22Rv1 (cell line): ENCODE data around the gene RAD51B.

ENCODE experiments used
- ZFX ChIP-seq: fragments of 450-650 bp; IDR thresholded peaks from 2 replicates; pipeline ENCODE4 v1.6.1; 2017; ENCODE audit warnings: antibody characterized with exemption, borderline replicate concordance
- TF ChIP-seq, protein P1 (sequence below): fragments of 450-650 bp; IDR thresholded peaks from 2 replicates; pipeline ENCODE4 v1.5.1; 2017; ENCODE audit warnings: mild to moderate bottlenecking

DNA sequence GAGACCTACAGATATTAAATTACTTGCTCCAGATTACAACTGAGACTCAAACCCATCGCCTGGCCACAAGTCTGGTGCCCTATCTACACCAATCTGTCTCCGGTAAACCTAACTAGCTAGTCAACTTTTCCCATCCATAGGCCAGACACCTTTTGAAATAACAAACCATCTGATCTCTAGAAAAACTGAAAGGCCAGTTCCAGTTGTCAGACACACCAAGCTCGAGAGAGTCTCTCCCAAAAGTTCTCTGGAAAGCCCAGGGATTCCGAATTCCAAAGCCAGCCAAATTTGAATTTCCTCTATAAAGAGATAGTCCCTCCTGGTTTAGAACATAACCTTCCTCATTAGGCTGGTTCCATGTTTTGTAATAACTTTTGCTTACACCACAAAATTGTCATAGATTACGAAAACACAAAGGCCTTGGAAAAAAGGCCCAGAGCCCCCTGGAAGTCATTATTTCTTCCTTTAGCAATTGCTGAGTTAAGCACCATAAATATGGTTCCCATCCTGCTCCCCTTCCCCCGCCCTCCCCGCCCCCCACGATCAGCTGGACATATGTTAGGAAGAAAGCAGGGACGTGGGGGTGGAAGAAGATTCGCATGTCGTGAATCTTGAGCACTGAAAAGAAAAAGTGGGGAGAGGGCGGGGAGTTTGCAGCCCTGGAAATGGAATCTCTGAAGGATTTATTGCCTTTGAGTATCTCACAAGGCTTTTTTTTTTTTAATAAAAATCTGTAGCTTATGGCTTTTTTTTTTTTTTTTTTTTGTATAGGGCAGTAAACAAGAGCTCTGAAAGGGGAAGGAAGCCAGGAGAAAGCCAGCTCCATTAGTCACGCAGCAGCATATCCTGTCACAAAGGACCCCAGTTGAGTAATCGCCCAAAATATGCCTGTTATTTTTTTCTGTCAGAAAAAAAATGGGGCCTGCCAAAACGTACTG lies 862.9 kb downstream of the RAD51B start:
- TF ChIP-seq, protein P1, sequence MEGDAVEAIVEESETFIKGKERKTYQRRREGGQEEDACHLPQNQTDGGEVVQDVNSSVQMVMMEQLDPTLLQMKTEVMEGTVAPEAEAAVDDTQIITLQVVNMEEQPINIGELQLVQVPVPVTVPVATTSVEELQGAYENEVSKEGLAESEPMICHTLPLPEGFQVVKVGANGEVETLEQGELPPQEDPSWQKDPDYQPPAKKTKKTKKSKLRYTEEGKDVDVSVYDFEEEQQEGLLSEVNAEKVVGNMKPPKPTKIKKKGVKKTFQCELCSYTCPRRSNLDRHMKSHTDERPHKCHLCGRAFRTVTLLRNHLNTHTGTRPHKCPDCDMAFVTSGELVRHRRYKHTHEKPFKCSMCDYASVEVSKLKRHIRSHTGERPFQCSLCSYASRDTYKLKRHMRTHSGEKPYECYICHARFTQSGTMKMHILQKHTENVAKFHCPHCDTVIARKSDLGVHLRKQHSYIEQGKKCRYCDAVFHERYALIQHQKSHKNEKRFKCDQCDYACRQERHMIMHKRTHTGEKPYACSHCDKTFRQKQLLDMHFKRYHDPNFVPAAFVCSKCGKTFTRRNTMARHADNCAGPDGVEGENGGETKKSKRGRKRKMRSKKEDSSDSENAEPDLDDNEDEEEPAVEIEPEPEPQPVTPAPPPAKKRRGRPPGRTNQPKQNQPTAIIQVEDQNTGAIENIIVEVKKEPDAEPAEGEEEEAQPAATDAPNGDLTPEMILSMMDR = no peak
- TF ChIP-seq ZFX = no peak
